Measurements from ENCODE around the gene PNMA6F. TPM values are rescaled to one million over a fixed set of nuclear protein-coding genes. Genes with fewer than 3 reads are reported as not detected.

The PNMA6F gene
- total RNA-seq, result not detected
- not detected for polyA plus RNA-seq (2013, experiment 1 of 2)
- not detected for polyA plus RNA-seq (2013, experiment 2 of 2)
- long read RNA-seq, experiment 1, result 0 reads
- long read RNA-seq, experiment 2, result 0 reads
- long read RNA-seq, experiment 3, result 0 reads
- long read RNA-seq, experiment 4, result 0 reads

GRCh38 chrX:153321381-153322124, at the start of gene PNMA6F:
Gene PNMA6F (minus strand): TSS chrX:153321767. CDS start chrX:153320674, 1,093 bp downstream.
- Mint-ChIP-seq H3K27me3 (ENCODE audit: insufficient read depth) (peaks cover 12% of the 10 kb centered on the region), H3K36me3 (ENCODE audit: low read depth) (no peaks in the 10 kb centered on the region), H3K27ac (no peak within 1 kb of the TSS), H3K4me3 (no peak within 1 kb of the TSS), H3K4me1 (no peaks in the 10 kb centered on the region), H3K9me3 (peaks cover 52% of the 10 kb centered on the region)
- H3K9ac ChIP-seq (ENCODE audit: extremely low read depth, low read length, poor library complexity, severe bottlenecking), result no peak within 1 kb of the TSS
- TF ChIP-seq CTCF (conservative IDR thresholded peaks at IDR 0.05), result no peak
- WGBS, 2 experiments (ENCODE audit: insufficient coverage in 1 of 2, insufficient read length in 1 of 2), result 61% methylated on average over 34 of the region's 36 CpGs; no CpG with 5 or more reads in 1 of the 2 experiments
- no peaks in the 10 kb centered on the region for H3K4me1 ChIP-seq (ENCODE audit: control insufficient read depth, insufficient read depth, low read length)
- no peak within 1 kb of the TSS for H3K27ac ChIP-seq (ENCODE audit: low read depth, low read length)
- DNase-seq, result peak; percentile 53
- H3K4me3 ChIP-seq (ENCODE audit: low read length), result no peak within 1 kb of the TSS
- H3K36me3 ChIP-seq (ENCODE audit: control insufficient read depth, insufficient read depth, low read length), result no peaks in the 10 kb centered on the region
- no peaks in the 10 kb centered on the region for H3K9me3 ChIP-seq (ENCODE audit: control insufficient read depth, low read length)
- peaks cover 7% of the 10 kb centered on the region for H3K27me3 ChIP-seq (ENCODE audit: control insufficient read depth, insufficient read depth, low read length, poor library complexity, severe bottlenecking)

DNA sequence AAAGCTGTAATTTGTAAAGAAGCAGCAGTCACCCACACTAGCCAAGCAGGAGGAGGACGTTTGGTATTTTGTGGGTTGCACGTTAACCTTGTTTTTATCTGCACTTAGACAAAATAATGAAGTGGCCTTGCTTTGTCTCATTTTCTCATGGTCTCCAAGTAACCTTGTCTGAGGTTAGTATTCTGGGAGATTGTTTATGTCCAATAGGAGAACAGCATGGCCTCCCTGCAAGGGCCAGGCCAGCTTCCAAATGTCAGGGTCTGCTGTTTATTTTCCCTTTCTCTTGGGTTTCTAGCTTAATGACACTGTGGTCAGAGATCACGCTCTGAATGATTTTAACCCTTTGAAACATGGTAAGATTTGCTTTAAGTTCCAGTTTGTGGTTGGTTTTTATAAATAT, 49.7 kb upstream of the PNMA6F start:
- Mint-ChIP-seq H3K4me3 (no peak overlapping the region), H3K27me3 (ENCODE audit: insufficient read depth) (no peaks in the 10 kb centered on the region), H3K9me3 (peaks cover 54% of the 10 kb centered on the region), H3K4me1 (no peaks in the 10 kb centered on the region), H3K36me3 (ENCODE audit: low read depth) (no peaks in the 10 kb centered on the region), H3K27ac (no peak overlapping the region)
- H3K27me3 ChIP-seq (ENCODE audit: control insufficient read depth, insufficient read depth, low read length, poor library complexity, severe bottlenecking), result no peaks in the 10 kb centered on the region
- no peak overlapping the region for H3K9ac ChIP-seq (ENCODE audit: extremely low read depth, low read length, poor library complexity, severe bottlenecking)
- no peaks in the 10 kb centered on the region for H3K9me3 ChIP-seq (ENCODE audit: control insufficient read depth, low read length)
- no peaks in the 10 kb centered on the region for H3K4me1 ChIP-seq (ENCODE audit: control insufficient read depth, insufficient read depth, low read length)
- H3K27ac ChIP-seq (ENCODE audit: low read depth, low read length), result no peak overlapping the region
- H3K36me3 ChIP-seq (ENCODE audit: control insufficient read depth, insufficient read depth, low read length), result no peaks in the 10 kb centered on the region
- no peak for TF ChIP-seq CTCF (conservative IDR thresholded peaks at IDR 0.05)
- no peak overlapping the region for H3K4me3 ChIP-seq (ENCODE audit: low read length)
- WGBS, 2 experiments (ENCODE audit: insufficient coverage in 1 of 2, insufficient read length in 1 of 2), result 96% methylated on average over 3 of the region's 3 CpGs; no CpG with 5 or more reads in 1 of the 2 experiments
- DNase-seq, result no peak

- H3K4me1 Mint-ChIP-seq, result no peaks in the 10 kb centered on the region
- H3K9me3 Mint-ChIP-seq, result peaks cover 49% of the 10 kb centered on the region
These were observed 48.9 kb upstream of the PNMA6F start for GRCh38 chrX:153370293-153371055.

More at GRCh38 chrX:153370293-153371055, 48.9 kb upstream of the PNMA6F start:
- H3K4me3 Mint-ChIP-seq, result no peak overlapping the region
- H3K36me3 Mint-ChIP-seq (ENCODE audit: low read depth), result no peaks in the 10 kb centered on the region
- Histone ChIP-seq H3K27me3 (ENCODE audit: control insufficient read depth, insufficient read depth, low read length, poor library complexity, severe bottlenecking) (no peaks in the 10 kb centered on the region), H3K4me3 (ENCODE audit: low read length) (no peak overlapping the region), H3K36me3 (ENCODE audit: control insufficient read depth, insufficient read depth, low read length) (no peaks in the 10 kb centered on the region), H3K9me3 (ENCODE audit: control insufficient read depth, low read length) (no peaks in the 10 kb centered on the region), H3K9ac (ENCODE audit: extremely low read depth, low read length, poor library complexity, severe bottlenecking) (no peak overlapping the region), H3K4me1 (ENCODE audit: control insufficient read depth, insufficient read depth, low read length) (no peaks in the 10 kb centered on the region), H3K27ac (ENCODE audit: low read depth, low read length) (no peak overlapping the region)
- no peaks in the 10 kb centered on the region for H3K27me3 Mint-ChIP-seq (ENCODE audit: insufficient read depth)
- H3K27ac Mint-ChIP-seq, result no peak overlapping the region
- WGBS, 2 experiments (ENCODE audit: insufficient coverage in 1 of 2, insufficient read length in 1 of 2), result 97% methylated on average over 3 of the region's 8 CpGs; no CpG with 5 or more reads in 1 of the 2 experiments
- TF ChIP-seq CTCF (conservative IDR thresholded peaks at IDR 0.05), result no peak
- DNase-seq, result no peak
